ENCODE results near the gene BGN.
A peak's percentile ranks its signal among the peaks of the same experiment; 100 is the strongest.

The BGN gene

GRCh38 chrX:153537080-153537479 is 42.3 kb downstream of the BGN start:
- DNase-seq = no peak

DNA sequence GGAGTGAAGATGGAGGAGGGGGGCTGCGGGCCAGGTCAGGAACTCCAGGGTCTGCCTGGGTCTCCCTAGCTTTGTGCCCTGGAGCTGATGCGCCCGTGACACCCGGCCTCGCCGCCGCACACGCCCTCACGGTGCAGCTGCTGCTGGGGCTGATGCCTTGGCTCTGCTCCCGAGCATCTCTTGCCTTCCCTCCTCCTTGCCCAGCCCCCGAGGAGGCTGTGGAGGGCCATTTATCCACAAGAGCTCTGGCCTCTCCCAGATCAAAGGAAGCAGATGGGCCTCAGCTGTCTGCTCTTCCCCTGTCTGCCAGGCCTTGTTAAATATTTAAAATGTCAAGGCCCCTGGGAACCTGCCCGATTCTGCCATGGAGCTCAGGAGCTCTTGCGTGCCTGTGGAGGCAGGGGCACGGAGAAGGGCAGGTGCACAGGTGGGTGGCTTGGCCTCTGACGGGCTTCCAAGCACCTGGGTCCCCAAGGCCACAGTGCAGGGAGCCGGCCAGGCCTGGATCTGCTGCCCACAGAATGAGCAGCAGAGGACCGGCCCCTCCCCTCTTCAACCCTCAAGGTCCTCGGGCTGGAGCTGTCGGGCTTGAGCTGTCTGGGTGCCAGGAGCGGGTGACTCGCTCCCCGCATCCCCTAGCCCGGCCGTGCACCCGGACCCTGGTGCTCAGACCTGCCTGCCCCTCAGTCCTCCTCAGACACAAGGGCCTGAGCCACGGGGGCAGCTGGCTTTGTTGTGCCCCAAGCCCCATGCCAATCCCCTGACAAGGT is 42.9 kb downstream of the BGN start:
- no peak for DNase-seq

DNA sequence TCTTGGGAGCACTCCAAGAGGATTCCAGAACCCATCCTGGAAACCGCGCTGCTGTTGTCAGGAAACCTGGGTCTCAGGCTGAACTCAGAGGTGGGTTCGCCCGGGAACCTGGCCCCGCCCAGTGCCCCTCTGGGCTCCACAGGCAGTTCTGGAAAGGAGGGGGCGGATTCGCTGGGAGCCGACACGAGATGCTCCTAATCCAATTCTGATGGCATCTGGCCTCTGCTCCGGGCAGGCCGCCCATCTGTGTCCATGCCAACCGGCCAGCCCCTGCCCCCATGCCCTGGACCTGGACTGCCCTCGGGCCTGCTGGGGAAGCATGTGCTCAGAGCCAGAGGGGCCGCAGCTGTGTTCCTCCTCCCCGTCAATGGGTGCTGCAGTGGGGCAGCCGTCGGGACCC is 43.6 kb downstream of the BGN start:
- no peak for DNase-seq

GRCh38 chrX:153539171-153539978 is 44.6 kb downstream of the BGN start:
- DNase-seq = peak; percentile 70

- no peak for DNase-seq
Measured at GRCh38 chrX:153539979-153540358, 45.2 kb downstream of the BGN start.

GRCh38 chrX:153544727-153545126 is 49.9 kb downstream of the BGN start:
- no peak for DNase-seq

GRCh38 chrX:153546386-153546785 is 51.6 kb downstream of the BGN start:
- DNase-seq = no peak

DNA sequence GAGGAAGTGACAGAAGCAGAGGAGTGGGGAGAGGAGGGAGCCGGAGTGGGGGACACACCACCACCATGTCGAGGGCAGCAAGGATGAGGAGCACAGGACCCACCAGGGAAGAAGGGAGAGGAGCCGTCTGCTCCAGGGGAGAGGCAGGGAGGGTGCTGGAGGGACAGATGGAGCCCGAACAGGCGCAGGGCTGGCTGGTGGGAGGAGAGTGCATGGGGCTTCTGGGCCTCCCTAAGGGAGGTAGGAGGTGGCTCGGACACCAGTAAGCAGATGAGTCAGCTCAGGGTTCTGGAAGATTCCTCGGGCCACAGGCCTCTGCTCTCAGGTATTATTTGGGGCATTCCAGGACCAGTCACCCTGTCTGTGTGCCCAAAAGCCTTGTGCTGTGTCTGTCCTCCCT is 52.4 kb downstream of the BGN start:
- DNase-seq = no peak

DNA sequence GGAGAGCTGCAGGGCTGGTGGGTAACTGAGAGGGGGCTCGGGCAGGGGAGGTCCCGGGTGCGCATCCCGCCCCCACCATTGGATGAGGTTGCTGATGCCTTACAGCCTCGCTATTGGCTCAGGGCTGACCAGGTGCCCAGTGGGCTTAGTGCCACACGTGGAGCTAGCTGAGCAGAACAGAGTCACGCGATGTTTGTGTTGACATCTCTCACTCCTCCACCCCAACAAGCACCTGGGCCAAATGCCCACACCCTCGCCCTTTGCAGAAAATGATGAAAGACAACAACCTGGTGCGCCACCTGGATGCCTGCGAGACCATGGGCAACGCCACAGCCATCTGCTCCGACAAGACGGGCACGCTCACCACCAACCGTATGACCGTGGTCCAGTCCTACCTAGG is 54.5 kb downstream of the BGN start:
- no peak for DNase-seq

GRCh38 chrX:153549807-153550206 is 55.0 kb downstream of the BGN start:
- no peak for DNase-seq

- DNase-seq = no peak
Measured at GRCh38 chrX:153551135-153551534, 56.4 kb downstream of the BGN start.

DNA sequence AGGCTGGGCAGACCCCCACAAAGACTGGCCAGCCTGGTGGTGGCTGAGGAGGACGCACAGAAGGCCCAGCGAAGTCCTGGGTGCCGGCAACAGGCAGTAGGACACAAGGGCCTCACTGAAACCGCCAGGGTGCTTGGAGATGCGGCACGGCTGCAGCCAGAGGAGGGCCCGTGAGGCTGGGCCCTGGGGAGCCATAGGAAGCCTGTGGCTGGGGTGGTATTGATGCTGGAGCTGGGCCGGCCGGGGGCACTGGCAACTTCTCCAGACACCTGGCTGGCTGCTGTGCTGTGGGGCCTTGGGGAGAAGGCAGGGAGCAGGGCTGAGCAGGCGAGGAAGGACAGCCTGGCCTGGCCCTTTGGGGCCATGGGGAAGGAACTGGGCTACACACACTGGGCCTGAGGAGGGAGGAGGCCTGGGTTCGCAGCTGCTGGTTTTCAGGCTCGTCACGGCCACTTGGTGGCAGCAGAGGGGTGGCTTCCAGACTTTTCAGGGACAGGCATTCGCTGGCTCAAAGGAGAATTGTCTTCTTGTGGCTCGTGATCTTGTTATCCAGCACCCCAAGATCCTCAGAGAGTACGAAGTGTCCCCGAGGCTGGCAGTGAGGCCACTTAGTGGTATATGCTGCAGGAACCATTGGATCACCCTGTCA is 59.9 kb downstream of the BGN start:
- peak; percentile 71 for DNase-seq

DNA sequence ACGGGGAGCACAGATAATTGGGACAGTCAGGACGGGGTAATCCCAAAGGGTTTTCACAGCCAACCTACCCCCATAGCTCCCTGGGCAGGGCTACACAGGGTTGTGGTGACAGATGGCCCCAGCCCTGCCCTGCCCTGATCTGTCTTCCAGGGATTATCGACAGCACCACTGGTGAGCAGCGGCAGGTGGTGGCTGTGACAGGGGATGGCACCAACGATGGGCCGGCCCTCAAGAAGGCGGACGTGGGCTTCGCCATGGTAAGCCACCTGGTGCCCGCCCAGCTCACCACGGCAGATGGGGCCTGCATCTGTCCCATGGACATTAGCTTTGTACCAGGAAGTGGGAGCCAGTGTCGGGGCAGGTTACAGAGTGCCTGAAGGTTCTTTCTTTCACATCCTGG is 62.0 kb downstream of the BGN start:
- DNase-seq = no peak

- DNase-seq = no peak
Measured at GRCh38 chrX:153557618-153558355, 63.0 kb downstream of the BGN start.

Measured in activated T-cell treated with anti-CD3 and anti-CD28 coated beads, Interleukin-2, amount 50 U/mL, for 1 hour (primary cell).